HG03520 (cell line): Measurements from ENCODE around the gene TTLL10.
"Not testable (repeated sequence)": the region's sequence is repeated elsewhere in the genome, so short reads cannot be mapped to it uniquely, and the experiment has no call there.

Experiments
- ATAC-seq: cut with Tn5 transposase; IDR thresholded peaks from one replicate; pipeline ENCODE4 v1.9.1; 2021; ENCODE audit warnings: mild to moderate bottlenecking, moderate library complexity; ENCODE audit not compliant: unreplicated experiment

The TTLL10 gene

DNA sequence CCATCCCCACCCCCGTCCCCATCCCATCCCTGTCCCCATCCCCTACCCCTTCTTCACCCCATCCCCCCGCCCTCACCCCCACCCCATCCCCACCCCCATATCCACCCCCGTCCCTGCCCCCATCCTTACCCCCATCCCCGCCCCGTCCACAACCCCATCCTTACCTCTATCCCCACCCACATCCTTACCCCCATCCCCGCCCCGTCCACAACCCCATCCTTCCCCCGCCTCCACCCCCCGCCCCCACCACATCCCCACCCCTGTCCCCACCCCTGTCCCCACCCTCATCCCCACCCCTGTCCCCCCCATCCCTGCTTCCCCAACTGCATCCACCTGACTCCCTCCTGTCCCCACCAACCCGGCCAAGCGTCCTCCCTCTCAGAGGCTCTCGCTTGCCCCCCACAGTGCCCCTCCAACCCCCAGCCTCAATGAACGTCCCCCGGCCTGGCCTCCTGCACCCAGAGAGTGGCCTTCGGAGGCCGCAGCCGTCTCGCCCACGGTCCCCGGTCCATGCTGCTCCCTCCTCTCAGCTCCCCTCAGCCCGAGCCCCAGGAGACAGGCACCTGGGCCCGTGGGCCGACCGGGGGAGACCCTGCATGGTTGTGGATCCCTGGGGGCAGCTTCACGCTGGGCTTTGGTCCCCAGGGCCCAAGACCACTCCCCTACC, 32.3 kb upstream of the TTLL10 start:
- no peak for ATAC-seq

DNA sequence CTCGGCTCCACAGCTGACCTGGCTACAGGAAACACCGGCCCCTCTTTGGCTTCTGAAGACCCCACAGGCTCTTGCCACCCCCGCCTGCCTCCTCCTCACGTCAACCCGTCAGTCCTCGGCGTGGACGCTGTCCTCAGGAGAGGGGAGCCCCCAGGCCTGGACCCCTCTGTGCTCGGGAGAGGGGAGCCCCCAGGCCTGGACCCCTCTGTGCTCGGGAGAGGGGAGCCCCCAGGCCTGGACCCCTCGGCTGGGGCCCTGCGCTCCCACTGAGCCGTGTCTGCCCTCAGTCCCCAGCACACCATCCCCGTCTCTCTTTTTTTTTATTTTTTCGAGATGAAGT, 31.8 kb upstream of the TTLL10 start:
- ATAC-seq: no peak

- ATAC-seq: not testable (repeated sequence)
Observed at GRCh38 chr1:1142352-1142751, 31.3 kb upstream of the TTLL10 start.

GRCh38 chr1:1142844-1143243, 30.8 kb upstream of the TTLL10 start:
- ATAC-seq: no peak

GRCh38 chr1:1143636-1144035, 30.0 kb upstream of the TTLL10 start:
- no peak for ATAC-seq

- ATAC-seq: no peak
Observed at GRCh38 chr1:1144122-1144842, 29.4 kb upstream of the TTLL10 start.

DNA sequence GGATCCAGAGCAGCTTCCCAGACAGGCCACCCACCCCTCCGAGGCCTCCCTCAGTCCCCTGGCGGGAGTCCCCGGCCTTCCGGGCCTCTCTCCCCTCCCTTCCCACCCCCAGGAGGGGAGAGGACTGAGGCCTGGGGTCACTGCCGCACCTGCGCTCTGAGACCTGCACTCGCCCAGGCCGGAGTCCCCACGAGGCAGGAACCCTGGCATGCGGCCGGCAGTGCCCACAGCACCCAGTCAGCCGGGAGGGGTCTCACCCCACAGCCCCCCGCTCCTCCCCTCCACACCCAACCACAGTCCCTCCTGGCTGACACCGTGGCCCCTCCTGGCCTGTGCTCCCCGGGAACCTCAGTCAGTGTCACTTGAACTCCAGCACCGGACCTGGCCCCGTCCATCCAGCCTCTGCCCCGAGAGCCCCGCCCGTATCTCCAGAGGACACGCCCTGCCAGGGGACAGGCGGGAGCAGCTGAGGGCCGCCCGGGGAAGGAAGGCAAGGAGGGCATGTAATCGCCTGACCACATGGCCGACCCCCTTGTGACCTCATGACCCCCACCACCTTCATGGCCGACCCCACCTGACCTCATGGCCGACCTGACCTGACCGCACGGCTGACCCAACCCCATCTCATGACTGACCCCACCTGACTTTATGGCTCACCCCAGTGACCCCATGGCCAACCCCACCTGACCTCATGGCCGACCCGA, 28.7 kb upstream of the TTLL10 start:
- no peak for ATAC-seq

GRCh38 chr1:1145547-1145914, 28.1 kb upstream of the TTLL10 start:
- ATAC-seq: no peak

DNA sequence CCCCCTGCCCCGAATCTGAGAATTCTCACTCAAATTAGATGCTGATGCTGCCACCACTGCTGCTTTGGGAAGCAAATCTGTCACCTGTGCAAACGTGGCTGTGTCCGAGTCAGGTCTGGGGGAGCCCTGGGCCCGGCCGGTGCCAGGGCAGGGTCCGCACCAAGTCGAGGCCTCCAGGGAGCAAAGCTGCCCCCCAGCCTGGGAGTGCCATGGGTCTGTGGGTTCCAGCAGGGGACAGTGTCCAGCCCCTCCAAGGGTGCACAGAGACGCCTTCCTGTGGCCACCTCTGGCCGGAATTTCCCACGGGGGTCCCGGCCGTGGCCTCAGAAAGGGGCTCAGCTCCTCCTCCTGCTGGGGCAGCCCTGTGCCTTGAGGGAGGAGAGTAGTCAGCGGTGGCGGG, 27.7 kb upstream of the TTLL10 start:
- ATAC-seq: no peak

DNA sequence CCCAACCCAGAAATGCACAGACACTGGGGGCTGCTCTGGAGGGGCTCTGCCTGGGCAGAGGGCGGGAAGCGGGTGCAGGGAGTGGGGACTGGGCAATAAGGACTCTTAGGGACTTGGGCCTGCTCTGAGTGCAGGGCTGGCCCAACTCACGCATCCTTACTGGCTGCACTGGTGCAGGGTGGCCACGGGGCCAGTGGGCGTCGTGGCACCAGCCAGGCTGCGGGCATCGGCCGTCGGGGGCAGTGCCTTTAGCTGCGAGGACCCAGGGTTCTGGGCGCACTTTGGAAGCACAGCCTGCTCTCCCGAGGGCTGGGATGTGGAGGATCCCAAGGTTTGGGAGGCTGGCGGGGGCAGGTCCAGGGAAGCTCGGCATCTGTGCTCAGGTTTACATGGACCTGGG, 27.1 kb upstream of the TTLL10 start:
- no peak for ATAC-seq

DNA sequence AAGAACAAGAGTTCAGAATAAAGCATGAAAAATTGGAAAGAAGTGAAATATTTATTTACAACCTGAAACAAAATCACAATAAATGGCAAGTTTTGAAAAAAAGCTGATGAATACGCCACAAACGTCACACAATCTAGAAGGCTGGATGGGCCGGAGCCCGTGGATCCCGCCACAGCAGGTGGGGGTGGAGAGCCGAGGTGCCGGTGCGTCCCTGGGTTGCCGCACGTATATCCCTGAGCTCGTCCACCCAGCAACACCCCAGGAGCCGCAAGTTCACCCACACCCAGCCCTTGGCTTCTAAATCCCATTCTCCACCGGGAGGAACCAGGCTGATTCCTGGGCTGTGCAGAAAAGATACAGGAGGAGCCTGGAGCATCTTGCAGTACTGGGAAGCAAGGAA, 25.6 kb upstream of the TTLL10 start:
- no peak for ATAC-seq

- no peak for ATAC-seq
Observed at GRCh38 chr1:1148569-1148968, 25.1 kb upstream of the TTLL10 start.

DNA sequence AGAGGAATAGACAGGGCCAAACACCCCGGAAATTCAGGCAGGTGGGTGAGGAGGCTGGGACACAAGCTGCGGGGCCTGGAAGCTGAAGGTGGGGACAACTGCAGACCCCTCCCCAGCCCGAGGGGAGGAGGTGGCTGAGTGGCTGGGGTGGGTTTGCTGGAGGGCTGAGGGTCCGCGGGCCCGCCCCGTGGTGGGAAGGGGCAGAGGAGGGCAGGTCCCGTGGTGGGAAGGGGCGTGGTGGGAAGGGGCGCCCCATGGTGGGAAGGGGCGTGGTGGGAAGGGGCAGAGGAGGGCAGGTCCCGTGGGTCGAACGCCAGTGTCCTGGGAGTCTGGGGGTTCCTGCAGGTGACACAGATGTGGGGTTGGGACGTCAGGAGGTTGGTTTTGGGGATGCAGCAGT, 24.3 kb upstream of the TTLL10 start:
- no peak for ATAC-seq

GRCh38 chr1:1150100-1150499, 23.6 kb upstream of the TTLL10 start:
- no peak for ATAC-seq

GRCh38 chr1:1151306-1151705, 22.4 kb upstream of the TTLL10 start:
- no peak for ATAC-seq

GRCh38 chr1:1152431-1152830, 21.2 kb upstream of the TTLL10 start:
- ATAC-seq: not testable (repeated sequence)

DNA sequence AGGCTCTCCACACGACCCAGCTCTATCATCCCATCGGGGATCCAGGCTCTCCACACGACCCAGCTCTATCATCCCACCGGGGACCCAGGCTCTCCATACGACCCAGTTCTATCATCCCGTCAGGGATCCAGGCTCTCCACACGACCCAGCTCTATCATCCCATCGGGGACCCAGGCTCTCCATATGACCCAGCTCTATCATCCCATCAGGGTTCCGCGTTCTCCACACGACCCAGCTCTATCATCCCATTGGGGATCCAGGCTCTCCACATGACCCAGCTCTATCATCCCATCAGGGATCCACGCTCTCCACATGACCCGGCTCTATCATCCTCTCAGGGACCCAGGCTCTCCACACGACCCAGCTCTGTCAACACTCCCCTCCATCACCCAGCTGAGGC, 20.5 kb upstream of the TTLL10 start:
- ATAC-seq: not testable (repeated sequence)

- ATAC-seq: no peak
Observed at GRCh38 chr1:1153874-1154273, 19.8 kb upstream of the TTLL10 start.

DNA sequence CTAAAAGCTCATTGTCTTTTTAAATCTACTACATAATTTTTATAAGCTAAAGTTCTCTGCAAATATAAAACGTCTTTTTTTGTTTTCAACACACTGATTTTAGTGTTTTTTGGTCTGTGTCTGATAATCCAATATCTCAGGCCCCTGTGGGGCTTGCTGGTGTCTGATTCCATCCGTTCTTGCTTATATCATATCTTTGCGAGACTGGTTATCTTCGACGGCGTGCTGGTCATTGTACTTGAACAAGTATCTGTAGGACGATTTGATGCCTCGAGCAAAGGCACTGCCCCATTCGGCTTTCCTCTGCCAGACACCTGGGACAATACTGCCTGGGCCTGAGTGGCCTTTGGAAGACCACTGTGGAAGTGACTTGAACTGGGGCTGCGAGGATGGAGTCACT, 18.4 kb upstream of the TTLL10 start:
- no peak for ATAC-seq

DNA sequence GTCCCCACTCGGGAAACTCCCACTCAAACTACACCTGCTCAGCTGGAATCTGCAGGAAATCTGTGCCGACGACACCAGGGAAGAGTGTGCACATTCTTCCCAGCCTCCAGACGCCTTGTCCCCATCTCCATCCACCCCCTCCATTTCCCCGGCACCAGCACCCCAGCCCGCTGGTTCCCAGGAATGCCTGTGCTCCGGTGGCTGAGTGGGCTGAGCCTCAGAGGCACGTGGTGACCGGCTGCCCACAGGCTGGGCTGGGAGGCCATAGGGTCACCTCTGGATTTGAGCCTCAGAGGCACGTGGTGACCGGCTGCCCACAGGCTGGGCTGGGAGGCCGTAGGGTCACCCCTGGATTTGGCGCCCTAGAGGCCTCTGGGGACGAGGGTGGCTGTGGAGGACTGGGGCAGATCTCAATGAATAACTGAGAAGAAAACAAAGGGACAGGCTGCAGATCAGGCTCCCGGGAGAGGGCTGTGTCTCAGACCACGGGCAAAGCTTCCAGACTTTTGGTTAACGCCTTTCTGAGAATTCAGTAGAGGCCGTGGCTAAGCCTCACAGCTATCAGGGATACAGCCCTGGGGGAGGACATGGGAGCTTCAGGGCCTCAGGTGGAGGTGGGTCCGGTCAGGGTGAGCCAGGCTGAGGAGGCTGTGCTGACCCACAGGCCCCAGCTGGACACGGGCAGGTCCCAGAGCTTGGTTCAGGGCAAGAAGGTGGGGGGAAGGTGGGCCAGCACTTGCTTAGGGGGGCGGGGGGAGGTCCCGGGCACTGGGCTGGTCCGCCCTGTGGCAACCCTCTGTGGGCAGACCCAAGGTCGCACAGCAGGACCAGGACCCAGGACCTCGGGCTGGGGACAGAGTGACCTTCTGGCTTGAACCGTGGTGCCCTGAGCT, 17.3 kb upstream of the TTLL10 start:
- ATAC-seq: no peak

- ATAC-seq: no peak
Observed at GRCh38 chr1:1157033-1157365, 16.7 kb upstream of the TTLL10 start.
